NCI-H2227 treated with DMSO at 0.1 percent for 48 hours (cell line): Measurements from ENCODE around the gene TNFRSF6B.
"Not testable (repeated sequence)": the region's sequence is repeated elsewhere in the genome, so short reads cannot be mapped to it uniquely, and the experiment has no call there.

ENCODE experiments used
- DNase-seq: peaks from one replicate; lab custom pipeline; 2025; lab: John Stamatoyannopoulos, UW

Gene TNFRSF6B

GRCh38 chr20:63662813-63663189 lies 33.7 kb upstream of the TNFRSF6B start:
- DNase-seq = no peak

- no peak for DNase-seq
These were observed 33.0 kb upstream of the TNFRSF6B start for GRCh38 chr20:63663332-63664066.

- no peak for DNase-seq
These were observed 32.2 kb upstream of the TNFRSF6B start for GRCh38 chr20:63664143-63664851.

- DNase-seq = peak; percentile 86
These were observed 31.4 kb upstream of the TNFRSF6B start for GRCh38 chr20:63664861-63665594.

GRCh38 chr20:63665708-63666107 lies 30.7 kb upstream of the TNFRSF6B start:
- DNase-seq = no peak

GRCh38 chr20:63667858-63668257 lies 28.6 kb upstream of the TNFRSF6B start:
- no peak for DNase-seq

GRCh38 chr20:63668351-63668750 lies 28.1 kb upstream of the TNFRSF6B start:
- no peak for DNase-seq

- not testable (repeated sequence) for DNase-seq
These were observed 24.8 kb upstream of the TNFRSF6B start for GRCh38 chr20:63671695-63672094.

- no peak for DNase-seq
These were observed 23.8 kb upstream of the TNFRSF6B start for GRCh38 chr20:63672666-63673065.

- no peak for DNase-seq
These were observed 22.5 kb upstream of the TNFRSF6B start for GRCh38 chr20:63673951-63674350.

GRCh38 chr20:63675681-63676368 lies 20.6 kb upstream of the TNFRSF6B start:
- no peak for DNase-seq

GRCh38 chr20:63678071-63678470 lies 18.4 kb upstream of the TNFRSF6B start:
- no peak for DNase-seq

GRCh38 chr20:63678667-63679465 lies 17.6 kb upstream of the TNFRSF6B start:
- no peak for DNase-seq

GRCh38 chr20:63679799-63680305 lies 16.6 kb upstream of the TNFRSF6B start:
- no peak for DNase-seq

GRCh38 chr20:63680427-63680826 lies 16.0 kb upstream of the TNFRSF6B start:
- DNase-seq = no peak

- no peak for DNase-seq
These were observed 15.4 kb upstream of the TNFRSF6B start for GRCh38 chr20:63680857-63681608.

- DNase-seq = no peak
These were observed 14.8 kb upstream of the TNFRSF6B start for GRCh38 chr20:63681609-63682142.

GRCh38 chr20:63682384-63683139 lies 13.9 kb upstream of the TNFRSF6B start:
- no peak for DNase-seq

GRCh38 chr20:63685269-63686026 lies 11.0 kb upstream of the TNFRSF6B start:
- no peak for DNase-seq
